HG03045 (cell line): Measurements from ENCODE around the gene CPN1.
"Not testable (repeated sequence)": the region's sequence is repeated elsewhere in the genome, so short reads cannot be mapped to it uniquely, and the experiment has no call there.

Experiments
- ATAC-seq: cut with Tn5 transposase; IDR thresholded peaks from one replicate; pipeline ENCODE4 v1.9.1; 2021; ENCODE audit warnings: mild to moderate bottlenecking, moderate library complexity; ENCODE audit not compliant: unreplicated experiment

CPN1 gene

DNA sequence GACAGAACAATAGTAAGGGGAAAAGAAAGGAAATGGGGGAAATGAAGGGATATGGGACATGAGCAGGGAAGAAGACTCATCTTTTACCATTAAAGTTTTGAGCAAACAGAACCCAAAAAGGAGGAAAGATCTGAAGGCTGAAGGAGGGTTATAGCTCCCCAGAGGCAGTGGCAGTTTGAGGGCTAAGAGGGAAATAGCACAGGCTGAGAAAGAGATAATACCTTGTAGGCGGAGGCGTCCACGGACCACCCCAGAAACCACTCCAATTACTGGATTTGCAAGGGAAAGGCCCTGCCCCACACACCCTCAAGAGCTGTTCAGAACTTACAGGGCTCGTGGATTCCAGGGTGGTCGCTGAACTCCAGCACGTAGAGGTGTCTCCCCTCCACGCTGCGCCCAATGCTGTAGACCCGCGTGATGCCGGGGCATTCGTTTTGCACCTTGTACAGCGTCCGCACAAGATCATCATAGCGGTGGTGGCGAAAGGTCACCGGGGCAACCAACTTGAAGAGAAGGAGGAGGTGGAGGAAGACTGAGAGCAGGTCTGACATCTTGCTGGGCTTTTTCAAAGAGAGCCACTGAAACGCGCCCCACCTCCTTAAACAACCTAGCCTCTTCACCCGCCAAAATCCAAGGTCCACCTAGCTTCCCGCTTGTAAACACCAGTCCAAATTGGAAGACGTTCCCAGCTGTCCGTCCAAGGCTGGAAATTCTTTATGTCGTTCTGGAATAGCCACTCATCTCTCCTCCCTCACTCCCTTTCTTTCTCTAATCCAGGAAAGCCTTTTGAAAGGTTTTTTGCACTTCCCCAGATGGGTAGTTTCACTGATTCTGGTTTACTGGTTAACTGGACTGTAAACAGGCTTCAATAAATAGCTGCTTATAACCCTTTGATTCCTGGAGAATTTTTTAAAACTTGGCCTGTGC lies at the start of gene CPN1:
Gene CPN1, minus strand, starts transcription at position 795 of the 927 bp plus-strand sequence. Its CDS starts 244 bp downstream, at position 551.
- ATAC-seq: no peak

DNA sequence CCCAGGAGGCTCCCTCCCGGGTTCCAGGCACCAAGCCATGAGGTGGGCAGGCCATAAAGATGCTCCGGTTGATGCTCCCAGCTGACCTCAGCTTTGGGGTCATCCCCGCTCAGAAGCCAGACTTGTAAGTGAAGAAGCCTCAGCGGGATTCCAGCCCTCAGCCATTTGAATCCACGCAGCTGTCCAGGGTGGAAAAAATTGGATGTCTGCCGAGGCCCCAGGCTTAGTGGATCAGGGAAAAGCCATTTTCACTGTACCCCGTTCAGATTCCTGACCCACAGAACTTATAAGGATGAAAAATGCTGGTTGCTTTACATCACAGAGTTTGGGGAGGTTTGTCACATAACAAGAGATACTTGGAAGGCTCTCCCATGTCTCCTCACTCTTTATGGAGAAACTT lies 49.2 kb upstream of the CPN1 start:
- ATAC-seq: no peak

DNA sequence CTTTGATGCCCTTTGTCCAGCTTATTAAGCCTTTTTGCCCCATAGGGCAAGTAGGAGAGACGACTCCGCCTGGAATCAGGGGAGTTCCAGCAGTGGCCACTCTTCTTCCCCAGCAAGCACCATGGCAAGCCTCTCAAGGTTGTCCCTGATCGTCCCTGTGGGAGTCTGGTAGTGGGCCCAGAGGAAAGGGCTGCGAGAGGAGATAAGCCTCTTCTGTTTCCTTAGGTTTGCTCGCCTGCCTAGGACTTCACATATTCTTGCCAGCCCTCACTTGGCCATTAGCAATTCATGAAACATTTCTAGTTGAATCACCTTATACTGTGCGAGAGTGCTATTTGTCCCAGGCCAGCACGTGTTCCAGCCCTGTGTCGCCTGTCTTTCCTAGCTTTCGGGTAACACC lies 47.8 kb upstream of the CPN1 start:
- ATAC-seq: no peak

DNA sequence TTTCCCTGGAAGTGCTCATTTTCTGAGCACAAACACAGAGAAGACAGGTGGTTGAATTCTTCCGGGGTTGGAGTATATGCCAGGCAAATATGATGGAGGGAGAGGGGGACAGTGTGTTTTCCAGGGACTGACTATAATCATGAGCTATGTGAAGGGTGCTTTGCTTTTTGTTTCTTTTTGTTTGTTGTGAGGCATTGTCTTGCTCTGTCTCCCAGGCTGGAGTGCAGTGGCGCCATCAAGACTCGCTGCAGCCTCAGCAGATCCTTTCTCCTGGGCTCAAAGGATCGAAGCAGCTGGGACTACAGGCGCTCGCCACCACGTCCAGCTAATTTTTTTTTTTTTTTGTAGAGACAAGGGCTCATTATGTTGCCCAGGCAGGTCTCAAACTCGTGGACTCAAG lies 47.3 kb upstream of the CPN1 start:
- no peak for ATAC-seq

DNA sequence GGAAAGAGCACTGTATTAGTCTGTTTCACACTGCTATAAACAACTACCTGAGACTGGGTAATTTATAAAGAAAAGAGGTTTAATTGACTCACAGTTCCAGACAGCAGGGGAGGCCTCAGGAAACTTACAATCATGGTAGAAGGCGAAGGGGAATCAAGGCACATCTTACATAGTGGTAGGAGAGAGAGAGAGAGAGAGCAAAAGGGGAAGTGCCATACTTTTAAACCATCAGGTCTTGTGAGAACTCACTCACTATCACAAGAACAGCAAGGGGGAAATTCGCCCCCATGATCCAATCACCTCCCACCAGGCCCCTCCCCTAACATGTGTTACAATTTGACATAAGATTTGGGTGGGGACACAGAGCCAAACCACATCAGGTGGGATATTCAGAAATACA lies 43.7 kb upstream of the CPN1 start:
- ATAC-seq: not testable (repeated sequence)

DNA sequence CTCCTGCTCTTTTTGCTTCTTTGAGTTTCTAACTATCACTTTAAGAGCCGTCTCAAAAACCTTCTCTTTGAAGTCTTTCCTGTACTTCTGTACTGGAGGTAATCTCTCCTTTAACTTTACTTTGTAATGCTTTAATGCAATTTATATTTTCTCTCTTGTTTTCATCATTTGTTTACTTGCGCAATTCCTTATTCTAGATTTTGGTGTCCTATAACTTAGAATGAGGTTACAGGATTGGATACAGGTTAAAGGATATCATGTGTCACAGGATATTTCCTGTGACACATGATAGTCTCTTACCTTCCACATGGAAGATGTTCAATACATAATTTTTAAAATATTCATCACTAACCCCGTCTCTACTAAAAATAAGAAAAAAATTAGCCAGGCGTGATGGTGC lies 42.4 kb upstream of the CPN1 start:
- ATAC-seq: no peak

DNA sequence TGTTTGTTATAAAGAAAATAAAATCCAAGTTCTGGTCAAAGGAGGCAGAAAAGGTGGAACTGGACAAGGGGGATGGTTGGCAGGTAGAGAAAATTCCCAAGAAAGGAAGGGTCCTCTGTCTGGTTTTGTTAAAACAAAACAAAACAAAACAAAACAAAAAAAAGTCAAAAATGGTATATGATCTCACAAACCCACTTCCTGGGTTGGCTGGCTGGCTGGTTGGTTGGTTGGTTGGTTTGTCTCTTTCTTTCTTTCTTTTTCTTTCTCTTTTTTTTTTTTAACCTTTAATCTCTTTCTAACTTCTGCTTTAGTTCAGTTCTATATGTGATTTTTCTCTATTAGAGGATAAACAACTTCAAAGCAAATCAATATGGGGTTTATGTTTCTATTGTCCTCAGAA lies 41.1 kb upstream of the CPN1 start:
- no peak for ATAC-seq

DNA sequence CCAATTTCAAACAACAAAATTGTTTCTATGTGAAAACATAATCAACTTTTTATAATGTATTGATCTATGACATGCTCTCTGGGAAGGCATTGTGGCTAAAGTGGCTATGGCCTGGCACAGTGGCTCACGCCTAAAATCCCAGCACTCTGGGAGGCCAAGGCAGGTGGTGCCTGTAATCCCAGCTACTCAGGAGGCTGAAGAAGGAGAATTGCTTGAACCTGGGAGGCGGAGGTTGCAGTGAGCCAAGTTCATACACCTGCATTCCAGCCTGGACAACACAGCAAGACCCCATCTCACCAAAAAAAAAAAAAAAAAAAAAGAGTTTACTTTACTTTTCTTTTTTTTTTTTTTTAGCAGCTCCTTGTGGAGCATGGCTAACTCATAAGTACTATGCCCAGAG lies 38.9 kb upstream of the CPN1 start:
- ATAC-seq: no peak

DNA sequence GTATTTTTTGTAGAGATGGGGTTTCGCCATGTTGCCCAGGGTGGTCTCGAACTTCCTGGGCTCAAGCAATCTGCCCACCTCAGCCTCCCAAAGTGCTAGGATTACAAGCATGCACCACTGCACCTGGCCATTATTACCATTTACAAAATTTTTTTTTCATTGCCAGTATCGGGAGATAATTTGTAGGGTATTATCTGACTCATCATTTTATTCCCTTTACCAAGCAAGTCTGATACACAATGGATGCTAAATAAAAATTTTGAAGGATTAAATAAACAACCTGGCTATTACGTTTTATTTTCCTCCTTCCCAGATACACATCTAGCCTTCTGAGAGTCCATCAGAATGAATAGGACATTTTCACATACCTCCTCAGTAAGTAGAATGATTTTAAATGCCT lies 38.1 kb upstream of the CPN1 start:
- no peak for ATAC-seq

DNA sequence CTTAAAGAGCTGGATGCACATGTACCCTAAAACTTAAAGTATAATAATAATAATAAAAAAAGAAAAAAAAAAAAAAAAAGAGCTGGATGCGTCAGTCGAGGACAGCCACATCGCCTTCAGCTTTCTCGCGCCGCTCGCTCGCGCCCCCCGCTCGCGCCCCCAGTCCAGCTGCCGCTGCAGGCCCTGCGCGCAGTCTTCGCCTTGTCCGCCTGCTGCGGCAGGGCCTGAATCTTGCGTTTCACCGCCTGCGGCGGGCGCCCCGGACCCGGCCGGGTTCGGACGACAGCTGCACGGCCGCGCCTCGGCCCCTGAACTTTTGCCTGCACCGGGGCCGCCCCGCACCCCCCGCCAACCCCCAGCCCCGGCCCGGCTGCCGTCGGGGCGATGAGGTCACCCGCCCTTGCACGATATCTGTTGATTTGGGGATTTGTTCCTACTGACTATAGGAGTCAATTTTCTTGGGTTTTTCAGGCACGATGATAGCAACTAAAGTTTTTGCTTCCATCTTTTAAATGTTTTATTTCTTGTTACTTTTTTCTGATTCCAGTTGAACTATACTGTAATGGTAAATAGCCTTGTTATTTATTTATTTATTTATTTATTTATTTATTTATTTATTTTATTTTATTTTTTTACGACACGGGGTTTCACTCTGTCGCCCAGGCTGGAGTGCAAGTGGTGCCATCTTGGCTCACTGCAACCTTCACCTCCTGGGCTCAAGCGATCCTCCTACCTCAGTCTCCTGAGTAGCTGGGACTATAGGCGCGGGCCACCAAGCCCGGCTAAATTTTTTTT lies 33.5 kb upstream of the CPN1 start:
- ATAC-seq: no peak

DNA sequence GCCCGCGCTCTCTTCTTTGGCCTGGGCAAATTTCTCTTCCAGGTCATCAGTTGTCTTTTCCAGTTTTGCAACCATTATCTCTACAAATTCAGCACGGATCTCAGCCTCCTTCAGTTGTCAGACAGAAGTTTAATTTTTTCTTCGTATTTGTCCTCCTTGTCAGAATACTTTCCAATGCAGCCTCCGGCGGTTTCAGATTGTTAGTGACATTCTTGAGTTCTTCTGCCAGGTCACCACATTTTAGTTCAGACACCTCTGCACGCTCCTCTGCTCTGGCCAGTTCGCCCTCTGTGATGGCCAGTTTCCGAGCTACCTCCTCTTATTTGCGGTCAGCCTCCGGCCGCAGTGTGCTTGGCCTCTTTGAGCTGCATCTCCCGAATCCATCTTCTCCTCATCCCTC lies 32.8 kb upstream of the CPN1 start:
- no peak for ATAC-seq

DNA sequence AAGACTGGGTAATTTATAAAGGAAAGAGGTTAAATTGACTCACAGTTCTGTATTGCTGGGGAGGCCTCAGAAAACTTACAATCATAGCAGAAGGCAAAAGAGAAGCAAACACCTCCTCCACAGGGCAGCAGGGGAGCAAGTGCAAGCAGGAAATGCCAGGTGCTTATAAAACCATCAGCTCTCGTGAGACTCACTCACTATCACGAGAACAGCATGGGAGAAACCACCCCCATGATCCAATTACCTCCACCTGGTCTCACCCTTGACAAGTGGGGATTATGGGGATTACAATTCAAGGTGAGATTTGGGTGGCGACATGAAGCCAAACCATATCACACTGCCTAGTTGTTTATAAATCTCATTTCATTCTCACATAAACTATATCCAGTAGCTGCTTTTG lies 28.0 kb upstream of the CPN1 start:
- ATAC-seq: no peak

DNA sequence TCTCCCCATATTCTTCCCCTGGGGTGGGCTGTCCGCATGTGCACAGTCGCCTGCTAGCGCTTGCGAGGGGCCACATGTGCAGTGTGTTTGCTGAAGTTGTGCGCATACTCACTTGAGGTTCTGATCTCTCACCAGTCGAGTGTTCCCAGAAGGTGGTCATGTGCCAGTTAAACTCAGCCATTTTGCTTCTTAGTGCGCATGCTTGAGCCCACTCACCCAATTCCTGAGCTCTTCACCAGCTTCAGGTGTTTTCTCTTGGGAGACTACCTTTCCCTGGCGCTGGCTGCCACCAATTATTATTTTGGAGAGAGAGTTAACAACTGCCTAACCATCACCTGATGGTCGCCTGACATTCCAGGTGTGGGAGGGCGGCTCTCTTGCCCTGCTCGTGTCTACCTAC lies 25.2 kb upstream of the CPN1 start:
- no peak for ATAC-seq

DNA sequence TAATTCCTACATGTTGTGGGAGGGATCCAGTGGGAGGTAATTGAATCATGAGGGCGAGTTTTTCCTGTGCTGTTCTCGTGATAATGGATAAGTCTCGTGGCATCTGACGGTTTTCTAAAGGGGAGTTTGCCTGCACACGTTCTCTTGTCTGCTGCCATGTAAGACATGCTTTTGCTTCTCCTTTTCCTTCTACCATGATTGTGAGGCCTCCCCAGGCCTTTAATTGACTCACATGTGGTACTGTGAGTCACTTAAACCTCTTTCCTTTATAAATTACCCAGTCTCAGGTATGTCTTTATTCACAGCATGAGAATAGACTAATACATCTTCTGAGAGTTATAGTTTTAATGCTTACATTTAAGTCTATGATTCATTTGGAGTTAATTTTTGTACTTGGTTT lies 22.6 kb upstream of the CPN1 start:
- ATAC-seq: no peak

DNA sequence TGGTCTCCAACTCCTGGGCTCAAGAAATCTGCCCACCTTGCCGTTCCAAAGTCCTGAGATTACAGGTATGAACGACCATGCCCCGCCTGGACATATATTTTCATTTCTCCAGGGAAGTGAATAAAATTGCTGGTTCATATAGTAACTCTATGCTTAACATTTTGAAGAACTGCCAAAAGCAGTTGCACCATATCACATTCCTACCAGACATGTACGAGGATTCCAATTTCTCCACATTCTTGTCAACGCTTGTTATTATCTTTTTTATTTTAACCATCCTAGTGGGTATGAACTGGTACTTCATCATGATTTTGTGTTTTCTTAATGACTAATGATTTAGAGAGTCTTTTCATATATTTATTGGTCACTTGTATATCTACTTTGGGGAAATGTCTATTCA lies 21.9 kb upstream of the CPN1 start:
- no peak for ATAC-seq

DNA sequence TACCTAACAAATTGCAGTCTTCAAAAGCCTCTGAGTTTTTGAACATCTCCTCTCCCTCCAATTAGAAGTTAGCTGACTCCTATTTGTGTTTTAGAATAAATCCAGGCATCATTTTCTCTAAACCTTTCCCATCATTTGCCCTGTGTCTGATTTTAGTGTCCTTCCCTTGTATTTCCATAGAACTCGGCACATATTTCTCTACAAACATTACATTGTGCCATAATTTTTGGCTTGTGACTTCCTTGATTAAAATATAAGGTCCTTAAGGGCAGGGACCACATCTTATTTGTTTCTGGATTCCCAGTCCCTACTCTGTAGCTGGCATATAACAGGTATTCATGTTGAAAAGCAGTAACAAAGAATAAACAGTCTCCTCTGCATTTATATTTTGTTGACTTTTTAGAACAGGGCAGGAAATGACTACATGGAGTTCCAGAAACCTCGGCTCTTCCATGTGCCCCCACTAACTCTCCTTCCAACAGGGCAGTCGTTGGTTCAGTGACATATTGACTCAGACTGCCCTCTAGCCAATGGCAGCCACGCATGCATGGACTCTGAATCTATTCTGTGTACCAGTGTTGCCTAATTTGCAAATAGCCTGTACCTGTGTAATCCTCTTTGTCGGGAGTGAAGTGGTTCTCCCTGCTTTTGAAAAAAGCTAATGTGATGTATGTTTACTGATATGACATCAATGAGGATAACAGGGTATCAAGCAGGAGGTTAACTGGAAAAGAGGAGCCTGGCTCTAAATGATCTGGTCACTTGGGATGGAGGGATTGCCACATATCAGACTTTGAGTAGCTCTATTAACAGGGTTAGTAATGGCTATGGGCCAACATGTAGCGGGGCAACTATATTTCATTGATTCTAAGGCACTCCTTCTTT lies 19.8 kb upstream of the CPN1 start:
- ATAC-seq: no peak

DNA sequence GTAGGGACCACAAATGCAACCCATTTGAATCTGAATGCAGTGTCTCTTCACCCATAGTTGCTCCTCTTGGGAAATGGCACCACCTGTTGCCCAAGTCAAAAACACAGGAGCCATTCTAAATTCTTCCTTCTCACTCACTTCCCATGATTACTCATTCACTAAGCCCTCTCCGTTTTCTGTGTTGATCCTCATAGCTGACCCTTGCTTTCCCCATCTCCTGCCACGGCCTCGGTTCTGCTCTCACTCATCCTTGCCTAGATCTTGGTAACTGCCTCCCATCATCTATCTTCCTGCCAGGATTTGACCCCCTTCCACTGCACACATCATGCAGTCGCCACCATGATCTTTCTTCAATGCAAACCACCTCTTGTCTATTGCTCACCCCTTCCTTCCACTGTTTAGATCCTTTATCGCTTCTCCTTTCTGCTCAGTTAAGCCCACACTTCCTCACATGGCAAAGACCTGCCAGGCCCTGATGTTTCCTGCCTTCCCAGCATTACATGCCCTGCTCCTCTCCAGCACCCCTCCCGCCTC lies 19.0 kb upstream of the CPN1 start:
- no peak for ATAC-seq

DNA sequence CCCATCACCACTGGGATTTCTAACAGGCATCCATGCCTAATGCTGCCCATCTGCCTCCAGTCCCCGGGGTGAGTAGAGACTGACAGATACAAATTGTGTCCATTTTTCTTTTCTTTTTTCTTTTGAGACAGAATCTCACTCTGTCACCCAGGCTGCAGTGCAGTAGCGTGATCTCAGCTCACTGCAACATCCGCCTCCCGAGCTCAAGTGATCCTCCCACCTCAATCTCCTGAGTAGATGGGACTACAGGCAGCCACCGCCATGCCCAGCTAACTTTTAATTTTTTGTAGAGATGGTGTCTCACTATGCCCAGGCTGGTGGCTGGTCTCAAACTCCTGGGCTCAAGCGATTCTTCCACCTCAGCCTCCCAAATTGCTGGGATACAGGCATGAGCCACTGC lies 7.6 kb upstream of the CPN1 start:
- no peak for ATAC-seq

DNA sequence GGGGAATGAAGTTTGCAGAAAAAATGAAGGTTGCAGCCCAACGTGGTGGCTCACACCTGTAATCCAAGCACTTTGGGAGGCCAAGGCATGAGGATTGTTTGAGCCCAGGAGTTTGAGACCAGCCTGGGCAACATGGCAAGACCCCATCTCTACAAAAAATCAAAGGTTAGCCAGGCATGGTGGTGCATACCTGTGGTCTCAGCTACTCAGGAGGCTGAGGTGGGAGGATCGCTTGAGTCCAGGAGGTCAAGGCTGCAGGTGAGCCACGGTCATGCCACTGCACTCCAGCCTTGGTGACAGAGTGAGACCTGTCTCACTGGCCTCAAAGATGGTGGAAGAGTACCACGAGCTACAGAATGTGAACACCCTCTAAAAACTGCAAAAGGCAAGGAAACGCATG lies 5.0 kb upstream of the CPN1 start:
- ATAC-seq: not testable (repeated sequence)

DNA sequence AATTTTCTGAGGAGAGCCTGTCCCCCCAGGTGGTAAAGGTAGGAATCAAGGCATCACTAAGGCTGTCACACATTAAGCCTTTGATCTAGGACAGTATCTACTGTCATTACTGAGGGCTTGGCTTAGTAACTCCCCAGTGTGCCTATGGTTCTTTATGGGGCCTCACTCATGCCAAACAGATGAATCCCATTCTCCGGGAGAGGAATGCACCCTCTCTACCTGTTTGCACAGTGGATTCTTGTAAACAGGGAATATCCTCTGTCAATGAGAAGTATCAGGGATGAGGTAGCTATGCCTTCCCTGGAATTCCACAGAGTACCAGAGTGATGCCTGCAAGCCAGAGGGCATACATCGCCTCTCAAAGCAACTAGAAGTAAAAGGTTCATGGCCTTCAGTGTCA lies 3.9 kb upstream of the CPN1 start:
- no peak for ATAC-seq

DNA sequence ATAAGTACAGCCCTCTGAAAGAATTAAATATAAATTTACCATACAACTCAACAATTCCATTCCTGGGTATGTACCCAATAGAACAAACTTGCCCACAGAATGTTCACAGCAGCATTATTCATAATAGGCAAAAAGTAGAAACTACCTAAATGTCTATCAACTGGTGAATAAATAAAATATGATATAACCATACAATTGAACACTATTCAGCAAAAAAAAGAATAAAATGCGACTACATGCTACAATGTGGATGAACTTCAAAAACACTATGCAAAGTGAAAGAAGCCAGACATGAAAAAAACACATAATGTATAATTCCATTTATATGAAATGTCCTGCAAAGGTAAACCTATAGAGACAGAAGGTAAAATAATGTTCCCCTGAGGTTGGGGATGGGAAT lies 2.0 kb upstream of the CPN1 start:
- no peak for ATAC-seq
